SK-N-SH (cell line): ENCODE data around the gene MIF4GD. TPM values are rescaled to one million over a fixed set of nuclear protein-coding genes. Genes with fewer than 3 reads are reported as not detected.

Source experiments
- CTCF ChIA-PET: fragments of 300-600, 350-600 bp; formaldehyde crosslinking; extraction: SDS; loops from one replicate; lab custom pipeline; 2021; lab: Yijun Ruan, JAX
- POLR2A ChIA-PET: fragments of 350-600 bp; sonication (Branson Sonifier 250); formaldehyde crosslinking; extraction: SDS; loops from one replicate; lab custom pipeline; 2020; ENCODE audit warnings: antibody characterized with exemption, inconsistent platforms; lab: Yijun Ruan, JAX
- DNase-seq: peaks from one replicate; pipeline ENCODE4 v3.0.0; 2012
- H2AFZ ChIP-seq: fragments of 200-600 bp; sonication (generic); 2 replicates; pipeline ENCODE4 v1.8.1; 2016; ENCODE audit warnings: antibody characterized with exemption, mild to moderate bottlenecking, low read depth
- H3F3A ChIP-seq: fragments of 200-600 bp; sonication (generic); replicated peaks from 2 replicates; pipeline ENCODE3; 2016; ENCODE audit warnings: antibody characterized with exemption, mild to moderate bottlenecking; ENCODE audit not compliant: insufficient read depth
- H3K27ac ChIP-seq, 2 experiments: fragments of 200-500 bp in 1 of 2; fragments of 200-600 bp in 1 of 2; sonication (Bioruptor generic) in 1 of 2; sonication (generic), shearing (Covaris generic) in 1 of 2; 2 replicates each; pipeline versions ENCODE4 v1.5.1 to v1.6.1; 2014 to 2016; ENCODE audit warnings: low read depth in 2 of 2, inconsistent platforms in 1 of 2, low read length in 1 of 2, mild to moderate bottlenecking in 1 of 2, mixed read lengths in 1 of 2
- H3K27me3 ChIP-seq: fragments of 200-600 bp; sonication (generic), shearing (Covaris generic); 2 replicates; pipeline ENCODE4 v1.6.1; 2016; ENCODE audit warnings: mixed run types; ENCODE audit not compliant: insufficient read depth
- H3K36me3 ChIP-seq, 2 experiments: fragments of 200-500 bp in 1 of 2; fragments of 200-600 bp in 1 of 2; sonication (Bioruptor generic) in 1 of 2; sonication (generic) in 1 of 2; replicated peaks in 1 of 2; 2 replicates each; pipeline versions ENCODE3 to v1.5.1; 2014 to 2016; ENCODE audit warnings: low read length in 1 of 2, mild to moderate bottlenecking in 1 of 2; ENCODE audit not compliant: insufficient read depth in 2 of 2, control insufficient read depth in 1 of 2
- H3K4me1 ChIP-seq, 2 experiments: fragments of 200-500 bp in 1 of 2; fragments of 200-600 bp in 1 of 2; sonication (Bioruptor generic) in 1 of 2; sonication (generic), shearing (Covaris generic) in 1 of 2; 2 replicates each; pipeline versions ENCODE4 v1.5.1 to v1.6.1; 2014 to 2016; ENCODE audit warnings: low read depth in 1 of 2, low read length in 1 of 2, mixed run types in 1 of 2; ENCODE audit not compliant: insufficient read depth in 2 of 2, control insufficient read depth in 1 of 2
- H3K4me2 ChIP-seq: fragments of 200-600 bp; sonication (generic), shearing (Covaris generic); 2 replicates; pipeline ENCODE4 v1.6.1; 2017; ENCODE audit warnings: mixed run types
- H3K4me3 ChIP-seq, 2 experiments: fragments of 200-500 bp in 1 of 2; fragments of 200-600 bp in 1 of 2; sonication (Bioruptor generic) in 1 of 2; sonication (generic), shearing (Covaris generic) in 1 of 2; 2 replicates each; pipeline versions ENCODE4 v1.5.1 to v1.8.1; 2014 to 2016; ENCODE audit warnings: low read depth in 2 of 2, inconsistent platforms in 1 of 2, low read length in 1 of 2, mild to moderate bottlenecking in 1 of 2, mixed read lengths in 1 of 2, moderate library complexity in 1 of 2
- H3K79me2 ChIP-seq: fragments of 200-600 bp; sonication (generic); 2 replicates; pipeline ENCODE4 v1.8.1; 2017; ENCODE audit warnings: mild to moderate bottlenecking; ENCODE audit not compliant: insufficient read depth
- H3K9ac ChIP-seq: fragments of 200-600 bp; sonication (generic); 2 replicates; pipeline ENCODE4 v1.6.1; 2017; ENCODE audit warnings: mixed run types
- H3K9me2 ChIP-seq: fragments of 200-600 bp; sonication (generic); 2 replicates; pipeline ENCODE4 v1.6.1; 2017; ENCODE audit warnings: mixed run types
- H3K9me3 ChIP-seq: fragments of 200-600 bp; sonication (generic); 2 replicates; pipeline ENCODE4 v1.6.1; 2017; ENCODE audit warnings: mixed run types, mild to moderate bottlenecking, moderate library complexity
- H4K20me1 ChIP-seq: fragments of 200-600 bp; sonication (generic); 2 replicates; pipeline ENCODE4 v1.6.1; 2017; ENCODE audit warnings: mild to moderate bottlenecking, mixed run types; ENCODE audit not compliant: insufficient read depth
- FOXM1 ChIP-seq: IDR thresholded peaks from 2 replicates; pipeline ENCODE4 v1.4.0; 2012; ENCODE audit warnings: low read depth, mild to moderate bottlenecking
- GABPA ChIP-seq: IDR thresholded peaks from 2 replicates; pipeline ENCODE4 v1.4.0; 2012; ENCODE audit warnings: low read depth, mild to moderate bottlenecking
- MEF2A ChIP-seq: IDR thresholded peaks from 2 replicates; pipeline ENCODE4 v1.4.0; 2012; ENCODE audit warnings: low read depth, borderline replicate concordance
- MXI1 ChIP-seq: IDR thresholded peaks from 2 replicates; pipeline ENCODE4 v1.6.1; 2012; ENCODE audit warnings: mild to moderate bottlenecking, low read depth, low read length, improper control_type of control experiment
- NRF1 ChIP-seq: IDR thresholded peaks from 2 replicates; pipeline ENCODE4 v1.6.1; 2012; ENCODE audit warnings: low read depth, mild to moderate bottlenecking, low read length
- RCOR1 ChIP-seq: fragments of 150-350 bp; IDR thresholded peaks from 2 replicates; pipeline ENCODE4 v1.6.1; 2017; ENCODE audit warnings: antibody characterized with exemption, low read length
- RXRA ChIP-seq: IDR thresholded peaks from 2 replicates; pipeline ENCODE4 v1.4.0; 2012; ENCODE audit warnings: low read depth, mild to moderate bottlenecking, borderline replicate concordance
- SIN3A ChIP-seq: IDR thresholded peaks from 2 replicates; pipeline ENCODE4 v1.6.1; 2012; ENCODE audit warnings: low read depth, mild to moderate bottlenecking, low read length, moderate library complexity, borderline replicate concordance
- TAF1 ChIP-seq: IDR thresholded peaks from 2 replicates; pipeline ENCODE4 v1.6.1; 2012; ENCODE audit warnings: low read depth, mild to moderate bottlenecking, low read length, moderate library complexity, borderline replicate concordance
- WGBS: methylation state at CpG from one replicate; pipeline ENCODE4 v1.1.6; 2017; ENCODE audit warnings: low lambda C conversion rate; 5-methylcytosine and 5-hydroxymethylcytosine counted together
- polyA plus RNA-seq, 3 experiments: library from polyadenylated mRNA; depleted of rRNA; stranded (reverse); fragments of >200 nt; gene quantifications; 2 replicates each; pipeline ENCODE4 v1.2.3, GENCODE V29; 2012
- TF ChIP-seq, protein P1 (sequence below): IDR thresholded peaks from 2 replicates; pipeline ENCODE4 v1.6.1; 2012; ENCODE audit warnings: mild to moderate bottlenecking, low read depth, low read length, moderate library complexity
- TF ChIP-seq, protein P2 (sequence below): fragments of 200-600 bp; sonication (generic); IDR thresholded peaks from 2 replicates; pipeline ENCODE4 v1.6.1; 2017; ENCODE audit warnings: antibody characterized with exemption, mild to moderate bottlenecking, moderate library complexity
- TF ChIP-seq, protein P3 (sequence below): IDR thresholded peaks from 2 replicates; pipeline ENCODE4 v1.4.0; 2012; ENCODE audit warnings: low read depth, borderline replicate concordance

The MIF4GD gene
- polyA plus RNA-seq, 1 of the 3 experiments (the other 2 are of a cell fraction), result 65.4 TPM

DNA sequence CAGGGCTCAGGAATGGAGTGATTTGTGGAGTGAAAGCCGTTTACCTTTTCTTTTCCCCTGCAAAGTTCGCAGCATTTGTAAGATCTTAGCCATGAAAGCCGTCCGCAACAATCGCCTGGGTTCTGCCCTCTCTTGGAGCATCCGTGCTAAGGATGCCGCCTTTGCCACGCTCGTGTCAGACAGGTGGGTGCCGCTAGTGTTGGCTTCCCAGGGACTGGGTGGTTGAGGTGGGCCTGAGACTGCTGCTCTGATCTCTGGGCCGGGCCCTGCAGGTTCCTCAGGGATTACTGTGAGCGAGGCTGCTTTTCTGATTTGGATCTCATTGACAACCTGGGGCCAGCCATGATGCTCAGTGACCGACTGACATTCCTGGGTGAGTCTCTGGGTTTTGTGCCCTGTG, 38.2 kb downstream of the MIF4GD start (continued):
- TF ChIP-seq, protein P1, sequence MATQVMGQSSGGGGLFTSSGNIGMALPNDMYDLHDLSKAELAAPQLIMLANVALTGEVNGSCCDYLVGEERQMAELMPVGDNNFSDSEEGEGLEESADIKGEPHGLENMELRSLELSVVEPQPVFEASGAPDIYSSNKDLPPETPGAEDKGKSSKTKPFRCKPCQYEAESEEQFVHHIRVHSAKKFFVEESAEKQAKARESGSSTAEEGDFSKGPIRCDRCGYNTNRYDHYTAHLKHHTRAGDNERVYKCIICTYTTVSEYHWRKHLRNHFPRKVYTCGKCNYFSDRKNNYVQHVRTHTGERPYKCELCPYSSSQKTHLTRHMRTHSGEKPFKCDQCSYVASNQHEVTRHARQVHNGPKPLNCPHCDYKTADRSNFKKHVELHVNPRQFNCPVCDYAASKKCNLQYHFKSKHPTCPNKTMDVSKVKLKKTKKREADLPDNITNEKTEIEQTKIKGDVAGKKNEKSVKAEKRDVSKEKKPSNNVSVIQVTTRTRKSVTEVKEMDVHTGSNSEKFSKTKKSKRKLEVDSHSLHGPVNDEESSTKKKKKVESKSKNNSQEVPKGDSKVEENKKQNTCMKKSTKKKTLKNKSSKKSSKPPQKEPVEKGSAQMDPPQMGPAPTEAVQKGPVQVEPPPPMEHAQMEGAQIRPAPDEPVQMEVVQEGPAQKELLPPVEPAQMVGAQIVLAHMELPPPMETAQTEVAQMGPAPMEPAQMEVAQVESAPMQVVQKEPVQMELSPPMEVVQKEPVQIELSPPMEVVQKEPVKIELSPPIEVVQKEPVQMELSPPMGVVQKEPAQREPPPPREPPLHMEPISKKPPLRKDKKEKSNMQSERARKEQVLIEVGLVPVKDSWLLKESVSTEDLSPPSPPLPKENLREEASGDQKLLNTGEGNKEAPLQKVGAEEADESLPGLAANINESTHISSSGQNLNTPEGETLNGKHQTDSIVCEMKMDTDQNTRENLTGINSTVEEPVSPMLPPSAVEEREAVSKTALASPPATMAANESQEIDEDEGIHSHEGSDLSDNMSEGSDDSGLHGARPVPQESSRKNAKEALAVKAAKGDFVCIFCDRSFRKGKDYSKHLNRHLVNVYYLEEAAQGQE, result no peak
- TF ChIP-seq MEF2A, result no peak
- TF ChIP-seq TAF1, result no peak
- TF ChIP-seq, protein P2, sequence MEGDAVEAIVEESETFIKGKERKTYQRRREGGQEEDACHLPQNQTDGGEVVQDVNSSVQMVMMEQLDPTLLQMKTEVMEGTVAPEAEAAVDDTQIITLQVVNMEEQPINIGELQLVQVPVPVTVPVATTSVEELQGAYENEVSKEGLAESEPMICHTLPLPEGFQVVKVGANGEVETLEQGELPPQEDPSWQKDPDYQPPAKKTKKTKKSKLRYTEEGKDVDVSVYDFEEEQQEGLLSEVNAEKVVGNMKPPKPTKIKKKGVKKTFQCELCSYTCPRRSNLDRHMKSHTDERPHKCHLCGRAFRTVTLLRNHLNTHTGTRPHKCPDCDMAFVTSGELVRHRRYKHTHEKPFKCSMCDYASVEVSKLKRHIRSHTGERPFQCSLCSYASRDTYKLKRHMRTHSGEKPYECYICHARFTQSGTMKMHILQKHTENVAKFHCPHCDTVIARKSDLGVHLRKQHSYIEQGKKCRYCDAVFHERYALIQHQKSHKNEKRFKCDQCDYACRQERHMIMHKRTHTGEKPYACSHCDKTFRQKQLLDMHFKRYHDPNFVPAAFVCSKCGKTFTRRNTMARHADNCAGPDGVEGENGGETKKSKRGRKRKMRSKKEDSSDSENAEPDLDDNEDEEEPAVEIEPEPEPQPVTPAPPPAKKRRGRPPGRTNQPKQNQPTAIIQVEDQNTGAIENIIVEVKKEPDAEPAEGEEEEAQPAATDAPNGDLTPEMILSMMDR, result no peak

DNA sequence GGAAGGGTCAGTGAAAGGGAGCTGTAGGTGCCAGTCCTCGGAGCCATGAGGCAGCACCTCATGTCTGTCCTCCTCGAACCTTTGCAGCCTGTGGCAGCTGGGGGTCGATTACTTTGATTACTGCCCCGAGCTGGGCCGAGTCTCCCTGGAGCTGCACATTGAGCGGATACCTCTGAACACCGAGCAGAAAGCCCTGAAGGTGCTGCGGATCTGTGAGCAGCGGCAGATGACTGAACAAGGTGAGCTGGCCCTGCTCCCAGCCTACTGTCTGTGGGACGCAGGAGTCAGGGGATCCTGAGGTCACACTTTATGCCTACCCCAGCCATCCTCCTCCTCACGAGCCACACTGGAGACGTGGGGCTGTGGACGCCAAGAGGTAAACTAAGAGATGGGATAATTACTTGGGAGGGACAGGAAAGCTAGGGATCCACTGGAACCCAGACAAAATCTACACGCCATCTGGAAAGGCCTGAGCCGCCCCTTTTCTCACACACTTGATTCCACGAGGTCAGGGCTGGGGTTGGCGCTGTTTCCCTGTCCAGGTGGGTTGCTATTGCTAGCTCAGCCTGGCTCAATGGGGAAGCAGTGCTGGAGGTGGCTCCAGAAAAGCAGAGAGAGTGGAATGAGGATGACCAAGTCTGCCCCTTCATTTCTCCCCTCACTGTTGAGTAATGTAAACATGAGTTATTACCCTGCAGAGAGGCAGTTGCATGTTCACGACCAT, 39.1 kb downstream of the MIF4GD start:
- no peak overlapping the region for H3K4me3 ChIP-seq
- no peak for TF ChIP-seq NRF1
- TF ChIP-seq RCOR1, result no peak
- TF ChIP-seq, protein P3, sequence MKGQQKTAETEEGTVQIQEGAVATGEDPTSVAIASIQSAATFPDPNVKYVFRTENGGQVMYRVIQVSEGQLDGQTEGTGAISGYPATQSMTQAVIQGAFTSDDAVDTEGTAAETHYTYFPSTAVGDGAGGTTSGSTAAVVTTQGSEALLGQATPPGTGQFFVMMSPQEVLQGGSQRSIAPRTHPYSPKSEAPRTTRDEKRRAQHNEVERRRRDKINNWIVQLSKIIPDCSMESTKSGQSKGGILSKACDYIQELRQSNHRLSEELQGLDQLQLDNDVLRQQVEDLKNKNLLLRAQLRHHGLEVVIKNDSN, result no peak
- TF ChIP-seq GABPA, result no peak
- TF ChIP-seq RXRA, result no peak
- TF ChIP-seq MXI1, result no peak
- no peak for TF ChIP-seq FOXM1
- TF ChIP-seq SIN3A, result no peak
- peaks cover 18% of the 10 kb centered on the region for H3F3A ChIP-seq
- H3K9ac ChIP-seq, result no peak overlapping the region
- H3K9me3 ChIP-seq, result no peaks in the 10 kb centered on the region
- peaks cover 68 to 69% of the 10 kb centered on the region in 2 experiments for H3K36me3 ChIP-seq
- no peaks in the 10 kb centered on the region for H3K27me3 ChIP-seq
- DNase-seq, result no peak
- no peaks in the 10 kb centered on the region for H3K4me1 ChIP-seq
- POLR2A ChIA-PET, result interaction anchor here (0.6 to 0.9 kb wide), 2 partner anchors 28 to 108 kb away, joined by 3 to 4 read pairs; no protein-coding TSS in a partner anchor
- WGBS, result 91% methylated on average over 18 of the region's 18 CpGs
- CTCF ChIA-PET, result interaction anchor here (1.1 to 11.7 kb wide), 7 partner anchors 8 to 130 kb away, joined by 3 to 136 read pairs (median 4); partner anchors contain the start of gene MIF4GD
- no peak overlapping the region for H3K27ac ChIP-seq
- no peaks in the 10 kb centered on the region for H4K20me1 ChIP-seq
- H2AFZ ChIP-seq, result no peak overlapping the region
- 0 out of 2 replicates have a peak, but pooled peaks cover 7% of the 10 kb centered on the region for H3K79me2 ChIP-seq
- no peak overlapping the region for H3K4me2 ChIP-seq
- H3K9me2 ChIP-seq, result no peaks in the 10 kb centered on the region
